ENCODE measurements around the gene NR6A1. TPM values are rescaled to one million over a fixed set of nuclear protein-coding genes. Genes with fewer than 3 reads are reported as not detected.

The NR6A1 gene
- polyA plus RNA-seq, 1 experiment: 0.10 TPM

- ChIA-PET POLR2A (interaction anchor here (1.1 to 3.4 kb wide), 3 partner anchors 17 to 32 kb away, joined by 3 to 27 read pairs (median 6); partner anchors contain the start of gene OLFML2A), CTCF (interaction anchor here (0.5 to 1.7 kb wide), 4 partner anchors 31 to 44 kb away, joined by 3 to 9 read pairs (median 4); partner anchors contain the start of genes NR6A1 and WDR38)
These were observed 38.8 kb upstream of the NR6A1 start for GRCh38 chr9:124809741-124810500.

GRCh38 chr9:124809211-124809610 is 38.1 kb upstream of the NR6A1 start:
- Histone ChIP-seq H3K27ac (ENCODE audit: low read depth, low read length) (no peak overlapping the region), H3K9me3 (ENCODE audit: control insufficient read depth, insufficient read depth, low read length) (peaks cover 9% of the 10 kb centered on the region; the same call in 1 of the 2 replicates), H3K4me3 (ENCODE audit: low read depth, low read length) (no peak overlapping the region), H3K27me3 (ENCODE audit: control insufficient read depth, insufficient read depth, low read length) (no peaks in the 10 kb centered on the region)
- ChIA-PET CTCF (interaction anchor here (1.0 to 1.4 kb wide), 2 partner anchors 30 to 44 kb away, joined by 5 to 9 read pairs; partner anchors contain the start of gene WDR38), POLR2A (interaction anchor here (1.0 kb wide), 1 partner anchor 43 kb away, joined by 3 read pairs; no protein-coding TSS in a partner anchor)
- no peak for DNase-seq (ENCODE audit: low read depth, low spot score)
- TF ChIP-seq CTCF (IDR thresholded peaks at IDR 0.05; ENCODE audit: low read depth, low read length): no peak

More at GRCh38 chr9:124809741-124810500, 38.8 kb upstream of the NR6A1 start:
- Histone ChIP-seq H3K4me3 (ENCODE audit: low read depth, low read length) (no peak overlapping the region), H3K27ac (ENCODE audit: low read depth, low read length) (no peak overlapping the region), H3K27me3 (ENCODE audit: control insufficient read depth, insufficient read depth, low read length) (no peaks in the 10 kb centered on the region), H3K9me3 (ENCODE audit: control insufficient read depth, insufficient read depth, low read length) (peaks cover 9% of the 10 kb centered on the region; the same call in 1 of the 2 replicates)
- no peak for TF ChIP-seq CTCF (IDR thresholded peaks at IDR 0.05; ENCODE audit: low read depth, low read length)
- no peak for DNase-seq (ENCODE audit: low read depth, low spot score)

- Histone ChIP-seq H3K27me3 (ENCODE audit: control insufficient read depth, insufficient read depth, low read length) (no peaks in the 10 kb centered on the region), H3K4me3 (ENCODE audit: low read depth, low read length) (no peak overlapping the region), H3K9me3 (ENCODE audit: control insufficient read depth, insufficient read depth, low read length) (peaks cover 9% of the 10 kb centered on the region; the same call in 1 of the 2 replicates), H3K27ac (ENCODE audit: low read depth, low read length) (no peak overlapping the region)
- POLR2A ChIA-PET: interaction anchor here (0.6 to 1.0 kb wide), 2 partner anchors 32 to 44 kb away, joined by 3 read pairs; no protein-coding TSS in a partner anchor
- TF ChIP-seq CTCF (IDR thresholded peaks at IDR 0.05; ENCODE audit: low read depth, low read length): no peak
- CTCF ChIA-PET: interaction anchor here (1.0 to 1.4 kb wide), 3 partner anchors 29 to 45 kb away, joined by 3 to 9 read pairs (median 5); partner anchors contain the start of gene WDR38
- no peak for DNase-seq (ENCODE audit: low read depth, low spot score)
These were observed 37.3 kb upstream of the NR6A1 start for GRCh38 chr9:124808246-124808956.

- Histone ChIP-seq H3K9me3 (ENCODE audit: control insufficient read depth, insufficient read depth, low read length) (peaks cover 7% of the 10 kb centered on the region; the same call in 1 of the 2 replicates), H3K4me3 (ENCODE audit: low read depth, low read length) (no peak overlapping the region), H3K27me3 (ENCODE audit: control insufficient read depth, insufficient read depth, low read length) (no peaks in the 10 kb centered on the region), H3K27ac (ENCODE audit: low read depth, low read length) (peak overlapping the region; percentile 3)
- DNase-seq (ENCODE audit: low read depth, low spot score): no peak
- POLR2A ChIA-PET: interaction anchor here (1.6 kb wide), 1 partner anchor 26 kb away, joined by 5 read pairs; no protein-coding TSS in a partner anchor
- CTCF ChIA-PET: interaction anchor here (1.3 kb wide), 1 partner anchor 12 kb away, joined by 5 read pairs; no protein-coding TSS in a partner anchor
- TF ChIP-seq CTCF (IDR thresholded peaks at IDR 0.05; ENCODE audit: low read depth, low read length): no peak
These were observed 34.1 kb upstream of the NR6A1 start for GRCh38 chr9:124805186-124805585.
